Measurements from ENCODE around the gene PIP4K2A. TPM values are rescaled to one million over a fixed set of nuclear protein-coding genes. Genes with fewer than 3 reads are reported as not detected.

The PIP4K2A gene
- total RNA-seq, 1 donor from 2014 or later, result 34.9 TPM

DNA sequence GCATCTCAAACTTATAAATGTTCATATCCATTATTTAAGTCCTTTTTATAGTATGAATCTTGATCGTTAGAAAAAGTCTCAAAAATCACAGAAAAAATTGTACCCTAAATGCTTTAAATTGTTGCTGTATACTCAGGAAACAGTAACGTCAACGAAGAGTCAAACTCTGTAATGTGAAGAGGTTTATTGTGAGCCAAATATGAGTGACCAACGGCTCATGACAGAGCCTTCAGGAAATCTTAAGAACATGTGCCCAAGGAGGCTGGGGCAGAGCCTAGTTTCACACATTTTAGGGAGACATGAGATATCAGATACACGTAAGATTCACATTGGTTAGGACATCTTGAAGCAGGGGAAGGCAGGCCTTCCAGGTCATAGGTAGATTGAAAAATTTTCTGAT lies 86.1 kb downstream of the PIP4K2A start:
- Histone ChIP-seq H3K27me3 (no peaks in the 10 kb centered on the region), H3K36me3 (no peaks in the 10 kb centered on the region), H3K4me3 (no peak overlapping the region), H3K27ac (no peak overlapping the region), H3K9me3 (no peaks in the 10 kb centered on the region), H3K4me1 (peaks cover 0 to 33% of the 10 kb centered on the region in 2 donors)
- intact Hi-C loops (cut with DNase I), result no loop called here
- TF ChIP-seq, protein P1, sequence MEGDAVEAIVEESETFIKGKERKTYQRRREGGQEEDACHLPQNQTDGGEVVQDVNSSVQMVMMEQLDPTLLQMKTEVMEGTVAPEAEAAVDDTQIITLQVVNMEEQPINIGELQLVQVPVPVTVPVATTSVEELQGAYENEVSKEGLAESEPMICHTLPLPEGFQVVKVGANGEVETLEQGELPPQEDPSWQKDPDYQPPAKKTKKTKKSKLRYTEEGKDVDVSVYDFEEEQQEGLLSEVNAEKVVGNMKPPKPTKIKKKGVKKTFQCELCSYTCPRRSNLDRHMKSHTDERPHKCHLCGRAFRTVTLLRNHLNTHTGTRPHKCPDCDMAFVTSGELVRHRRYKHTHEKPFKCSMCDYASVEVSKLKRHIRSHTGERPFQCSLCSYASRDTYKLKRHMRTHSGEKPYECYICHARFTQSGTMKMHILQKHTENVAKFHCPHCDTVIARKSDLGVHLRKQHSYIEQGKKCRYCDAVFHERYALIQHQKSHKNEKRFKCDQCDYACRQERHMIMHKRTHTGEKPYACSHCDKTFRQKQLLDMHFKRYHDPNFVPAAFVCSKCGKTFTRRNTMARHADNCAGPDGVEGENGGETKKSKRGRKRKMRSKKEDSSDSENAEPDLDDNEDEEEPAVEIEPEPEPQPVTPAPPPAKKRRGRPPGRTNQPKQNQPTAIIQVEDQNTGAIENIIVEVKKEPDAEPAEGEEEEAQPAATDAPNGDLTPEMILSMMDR (IDR thresholded peaks at IDR 0.05), result no peak
- no peak for DNase-seq (ENCODE audit: low spot score in 2 of 2)

DNA sequence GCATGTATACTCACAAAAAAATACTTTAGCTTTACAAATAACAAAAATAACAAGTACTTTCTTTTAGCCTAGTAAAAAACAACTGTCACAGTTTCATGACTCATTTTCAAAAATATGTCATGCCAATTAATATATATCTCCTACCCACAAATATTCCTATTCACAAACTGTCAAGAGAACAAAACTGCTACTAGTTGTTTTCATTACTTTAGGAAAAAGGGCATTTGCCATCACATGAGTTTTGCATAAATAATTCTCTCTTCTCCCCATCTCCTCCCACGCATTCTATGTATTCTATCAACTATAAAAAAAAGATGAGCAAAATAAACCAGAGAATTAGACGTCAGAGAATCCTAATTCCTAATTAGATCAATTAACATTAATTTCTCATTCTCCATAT lies 87.6 kb downstream of the PIP4K2A start:
- intact Hi-C loops (cut with DNase I), result no loop called here
- DNase-seq (ENCODE audit: low spot score in 2 of 2), result no peak
- Histone ChIP-seq H3K36me3 (no peaks in the 10 kb centered on the region), H3K27ac (no peak overlapping the region), H3K9me3 (no peaks in the 10 kb centered on the region), H3K4me1 (peaks cover 0 to 31% of the 10 kb centered on the region in 2 donors), H3K4me3 (no peak overlapping the region), H3K27me3 (no peaks in the 10 kb centered on the region)
- TF ChIP-seq, protein P1 (IDR thresholded peaks at IDR 0.05), result no peak

DNA sequence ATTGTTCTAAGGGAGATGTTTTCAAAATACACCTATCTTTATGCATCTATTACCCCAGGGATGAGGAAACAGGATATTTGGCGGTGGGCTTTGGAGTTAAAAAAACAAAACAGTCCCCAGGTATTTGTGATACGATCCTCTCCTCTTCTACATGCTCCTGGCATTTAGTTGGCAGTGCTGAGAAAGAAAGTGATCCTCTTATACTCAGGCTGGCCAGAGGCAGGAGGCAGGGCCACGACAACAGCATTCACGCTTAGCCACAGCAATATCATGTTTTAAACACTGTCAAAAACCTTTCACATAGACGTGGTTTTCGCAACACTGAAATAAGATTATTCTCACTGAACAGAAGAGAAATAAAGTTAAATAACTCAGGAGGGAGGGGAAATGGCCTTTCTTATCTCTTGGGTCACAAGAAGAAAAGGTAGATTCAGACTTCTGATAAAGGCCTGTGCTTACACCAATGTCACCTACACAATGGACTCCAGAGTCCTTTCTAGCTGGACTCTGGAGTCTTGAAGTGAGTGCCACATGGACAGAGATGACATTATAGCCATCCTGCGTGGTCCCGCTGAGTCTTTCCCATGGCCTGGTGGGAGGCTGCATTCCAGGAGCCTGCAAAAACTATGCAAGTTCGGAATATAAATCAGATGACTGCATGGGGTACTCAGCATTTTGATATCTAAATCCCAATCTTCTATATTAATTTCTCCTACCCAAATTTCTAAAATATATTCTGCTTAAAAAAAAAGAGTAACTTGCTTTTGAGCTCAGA lies 88.7 kb downstream of the PIP4K2A start:
- Histone ChIP-seq H3K27ac (no peak overlapping the region), H3K9me3 (no peaks in the 10 kb centered on the region), H3K27me3 (no peaks in the 10 kb centered on the region), H3K36me3 (no peaks in the 10 kb centered on the region), H3K4me1 (peaks cover 4 to 36% of the 10 kb centered on the region in 2 donors), H3K4me3 (no peak overlapping the region)
- intact Hi-C loops (cut with DNase I), result no loop called here
- TF ChIP-seq, protein P1 (IDR thresholded peaks at IDR 0.05), result no peak
- DNase-seq (ENCODE audit: low spot score in 2 of 2), result no peak

DNA sequence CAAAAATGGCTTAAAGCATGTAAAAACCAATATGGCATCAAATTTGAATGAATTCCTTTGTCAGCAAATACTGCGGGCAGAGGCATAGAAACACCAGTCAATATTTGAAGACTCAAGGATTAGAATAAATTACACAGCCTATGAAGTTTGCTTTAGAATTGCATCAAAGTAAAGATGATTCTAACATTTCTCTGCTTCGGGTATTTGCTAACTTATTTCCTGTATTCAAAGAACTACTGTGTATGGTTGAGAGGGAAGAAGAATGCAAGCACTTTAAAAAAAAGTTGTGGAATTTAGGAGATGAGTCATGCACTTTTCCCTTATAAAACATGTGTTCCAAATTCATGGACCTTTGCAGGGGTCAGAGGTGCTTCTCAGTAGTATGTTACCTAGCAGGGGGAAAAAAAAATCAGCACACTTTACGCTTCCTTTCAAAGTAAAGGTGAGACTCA lies 90.1 kb downstream of the PIP4K2A start:
- H3K27ac ChIP-seq, result no peak overlapping the region

GRCh38 chr10:22623633-22624253 lies 90.6 kb downstream of the PIP4K2A start:
- H3K36me3 ChIP-seq, result no peaks in the 10 kb centered on the region
- no peak for DNase-seq (ENCODE audit: low spot score in 2 of 2)
- no peak overlapping the region for H3K4me3 ChIP-seq
- peaks cover 5 to 43% of the 10 kb centered on the region in 2 donors for H3K4me1 ChIP-seq
- TF ChIP-seq, protein P1 (IDR thresholded peaks at IDR 0.05), result no peak
- no peaks in the 10 kb centered on the region for H3K27me3 ChIP-seq
- no peaks in the 10 kb centered on the region for H3K9me3 ChIP-seq
- intact Hi-C loops (cut with DNase I), result no loop called here
- H3K27ac ChIP-seq, result no peak overlapping the region

More for the DNA sequence above, 90.1 kb downstream of the PIP4K2A start:
- H3K9me3 ChIP-seq, result no peaks in the 10 kb centered on the region
- intact Hi-C loops (cut with DNase I), result no loop called here
- H3K27me3 ChIP-seq, result no peaks in the 10 kb centered on the region
- TF ChIP-seq, protein P1 (IDR thresholded peaks at IDR 0.05), result no peak
- H3K4me1 ChIP-seq, result peaks cover 5 to 41% of the 10 kb centered on the region in 2 donors
- DNase-seq (ENCODE audit: low spot score in 2 of 2), result no peak
- H3K36me3 ChIP-seq, result no peaks in the 10 kb centered on the region
- no peak overlapping the region for H3K4me3 ChIP-seq
